ENCODE measurements around the gene FOXL1. TPM values are rescaled to one million over a fixed set of nuclear protein-coding genes. Genes with fewer than 3 reads are reported as not detected.

Gene FOXL1
- polyA plus RNA-seq, 3 donors = not detected

DNA sequence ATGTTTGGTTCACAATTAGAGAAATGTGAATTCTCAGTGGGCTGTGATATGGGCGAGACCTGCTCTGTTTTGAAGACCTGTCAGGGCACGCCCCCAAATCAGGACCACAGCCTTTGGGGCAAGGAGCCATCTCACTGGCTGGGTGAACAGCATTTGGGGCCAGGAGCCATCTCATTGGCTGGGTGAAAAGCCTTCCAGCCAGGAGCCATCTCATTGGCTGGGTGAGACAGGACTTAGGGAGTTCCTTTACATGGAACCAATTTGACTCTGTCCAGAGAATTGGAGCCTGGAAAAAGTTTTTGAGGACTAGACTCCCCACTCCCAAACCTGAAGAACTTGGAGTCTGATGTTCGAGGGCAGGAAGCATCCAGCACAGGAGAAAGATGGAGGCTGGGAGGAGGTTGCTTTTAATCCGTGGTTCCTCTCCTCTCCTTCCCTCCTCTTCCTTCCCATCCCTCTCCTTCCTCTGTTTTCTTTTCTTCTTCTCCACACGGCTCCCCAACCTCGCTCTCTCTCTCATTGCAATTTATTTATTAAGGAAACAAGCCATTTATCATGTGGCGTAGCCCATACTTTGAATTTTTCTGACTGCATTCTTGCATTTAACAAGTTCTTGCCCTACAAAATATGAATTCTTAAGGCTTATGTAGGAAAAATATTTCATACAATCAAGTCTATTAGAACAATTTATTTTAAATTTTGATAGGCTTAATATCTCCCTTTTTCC, 19.7 kb downstream of the FOXL1 start:
- Histone ChIP-seq H4K20me1 (ENCODE audit: insufficient read depth, low read length) (no peaks in the 10 kb centered on the region), H3K4me3 (replicated peaks in 1 of 3; ENCODE audit: low read depth in 2 of 3, low read length in 3 of 3) (no peak overlapping the region), H3K9ac (ENCODE audit: insufficient read depth, low read length, poor library complexity, severe bottlenecking) (no peak overlapping the region), H3K4me2 (replicated peaks; ENCODE audit: extremely low read depth, low read length, poor library complexity, severe bottlenecking) (no peak overlapping the region), H3K36me3 (replicated peaks in 1 of 2; ENCODE audit: control insufficient read depth in 1 of 2, insufficient read depth in 2 of 2, low read length in 2 of 2) (no peaks in the 10 kb centered on the region), H3K4me1 (ENCODE audit: control insufficient read depth in 1 of 2, insufficient read depth in 2 of 2, low read length in 2 of 2) (no peaks in the 10 kb centered on the region), H3K9me3 (replicated peaks in 1 of 2; ENCODE audit: control insufficient read depth in 1 of 2, insufficient read depth in 1 of 2, low read length in 2 of 2) (no peaks in the 10 kb centered on the region), H3K27ac (ENCODE audit: low read depth in 1 of 2, low read length in 2 of 2) (no peak overlapping the region), H3K27me3 (ENCODE audit: control insufficient read depth in 2 of 2, insufficient read depth in 2 of 2, low read length in 2 of 2) (peaks cover 7 to 13% of the 10 kb centered on the region in 2 donors), H2AFZ (ENCODE audit: insufficient read depth, low read depth, low read length, poor library complexity, severe bottlenecking) (no peak overlapping the region), H3K79me2 (ENCODE audit: insufficient read depth, low read length) (no peaks in the 10 kb centered on the region)
- H3K36me3 Mint-ChIP-seq = no peaks in the 10 kb centered on the region
- 56% methylated on average over 4 of the region's 7 CpGs for WGBS (ENCODE audit: insufficient coverage)
- no peak overlapping the region for H3K4me3 Mint-ChIP-seq
- TF ChIP-seq, protein P1, sequence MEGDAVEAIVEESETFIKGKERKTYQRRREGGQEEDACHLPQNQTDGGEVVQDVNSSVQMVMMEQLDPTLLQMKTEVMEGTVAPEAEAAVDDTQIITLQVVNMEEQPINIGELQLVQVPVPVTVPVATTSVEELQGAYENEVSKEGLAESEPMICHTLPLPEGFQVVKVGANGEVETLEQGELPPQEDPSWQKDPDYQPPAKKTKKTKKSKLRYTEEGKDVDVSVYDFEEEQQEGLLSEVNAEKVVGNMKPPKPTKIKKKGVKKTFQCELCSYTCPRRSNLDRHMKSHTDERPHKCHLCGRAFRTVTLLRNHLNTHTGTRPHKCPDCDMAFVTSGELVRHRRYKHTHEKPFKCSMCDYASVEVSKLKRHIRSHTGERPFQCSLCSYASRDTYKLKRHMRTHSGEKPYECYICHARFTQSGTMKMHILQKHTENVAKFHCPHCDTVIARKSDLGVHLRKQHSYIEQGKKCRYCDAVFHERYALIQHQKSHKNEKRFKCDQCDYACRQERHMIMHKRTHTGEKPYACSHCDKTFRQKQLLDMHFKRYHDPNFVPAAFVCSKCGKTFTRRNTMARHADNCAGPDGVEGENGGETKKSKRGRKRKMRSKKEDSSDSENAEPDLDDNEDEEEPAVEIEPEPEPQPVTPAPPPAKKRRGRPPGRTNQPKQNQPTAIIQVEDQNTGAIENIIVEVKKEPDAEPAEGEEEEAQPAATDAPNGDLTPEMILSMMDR (IDR thresholded peaks at IDR 0.05) = no peak
- H3K27ac Mint-ChIP-seq = no peak overlapping the region
- H3K4me1 Mint-ChIP-seq = no peaks in the 10 kb centered on the region
- peaks cover 0 to 3% (median 0%) of the 10 kb centered on the region in 7 donors for H3K9me3 Mint-ChIP-seq
- no peak for DNase-seq
- intact Hi-C loops (cut with micrococcal nuclease) = no loop called here
- H3K27me3 Mint-ChIP-seq (ENCODE audit: low read depth in 3 of 3) = peaks cover 17 to 36% (median 19%) of the 10 kb centered on the region in 3 donors

GRCh38 chr16:86598607-86599565, 20.5 kb downstream of the FOXL1 start:
- H2AFZ ChIP-seq (ENCODE audit: insufficient read depth, low read depth, low read length, poor library complexity, severe bottlenecking) = no peak overlapping the region
- Mint-ChIP-seq H3K4me1 (no peaks in the 10 kb centered on the region), H3K4me3 (no peak overlapping the region), H3K36me3 (no peaks in the 10 kb centered on the region), H3K27ac (no peak overlapping the region), H3K27me3 (ENCODE audit: low read depth in 3 of 3) (peaks cover 9 to 32% (median 13%) of the 10 kb centered on the region in 3 donors), H3K9me3 (peaks cover 0 to 5% (median 1%) of the 10 kb centered on the region in 7 donors)
- no peak overlapping the region for H3K9ac ChIP-seq (ENCODE audit: insufficient read depth, low read length, poor library complexity, severe bottlenecking)
- H3K36me3 ChIP-seq (replicated peaks in 1 of 2; ENCODE audit: control insufficient read depth in 1 of 2, insufficient read depth in 2 of 2, low read length in 2 of 2) = no peaks in the 10 kb centered on the region
- no peak for DNase-seq
- no peak overlapping the region for H3K4me2 ChIP-seq (replicated peaks; ENCODE audit: extremely low read depth, low read length, poor library complexity, severe bottlenecking)
- WGBS (ENCODE audit: insufficient coverage) = 50% methylated on average over 6 of the region's 22 CpGs
- no peaks in the 10 kb centered on the region for H3K4me1 ChIP-seq (ENCODE audit: control insufficient read depth in 1 of 2, insufficient read depth in 2 of 2, low read length in 2 of 2)
- peaks cover 2 to 5% of the 10 kb centered on the region in 2 donors for H3K27me3 ChIP-seq (ENCODE audit: control insufficient read depth in 2 of 2, insufficient read depth in 2 of 2, low read length in 2 of 2)
- intact Hi-C loops (cut with micrococcal nuclease) = no loop called here
- H3K9me3 ChIP-seq (replicated peaks in 1 of 2; ENCODE audit: control insufficient read depth in 1 of 2, insufficient read depth in 1 of 2, low read length in 2 of 2) = peaks cover 0 to under 1% of the 10 kb centered on the region in 2 donors
- H3K79me2 ChIP-seq (ENCODE audit: insufficient read depth, low read length) = no peaks in the 10 kb centered on the region
- H3K4me3 ChIP-seq (replicated peaks in 1 of 3; ENCODE audit: low read depth in 2 of 3, low read length in 3 of 3) = no peak overlapping the region
- no peak overlapping the region for H3K27ac ChIP-seq (ENCODE audit: low read depth in 1 of 2, low read length in 2 of 2)
- TF ChIP-seq, protein P1 (IDR thresholded peaks at IDR 0.05) = no peak
- H4K20me1 ChIP-seq (ENCODE audit: insufficient read depth, low read length) = no peaks in the 10 kb centered on the region

Measured in CD14-positive monocyte (primary cell).